HG03135 (cell line): Measurements from ENCODE around the gene GALNS.
A peak's percentile ranks its signal among the peaks of the same experiment; 100 is the strongest.

ENCODE experiments used
- ATAC-seq: cut with Tn5 transposase; IDR thresholded peaks from one replicate; pipeline ENCODE4 v1.9.1; 2021; ENCODE audit warnings: mild to moderate bottlenecking, moderate library complexity; ENCODE audit not compliant: unreplicated experiment

The GALNS gene

GRCh38 chr16:88787579-88788314, 69.0 kb downstream of the GALNS start:
- ATAC-seq = no peak

GRCh38 chr16:88785106-88785924, 71.4 kb downstream of the GALNS start, which contains the start of gene PIEZO1:
Gene PIEZO1, minus strand, starts transcription at chr16:88785220. Its CDS starts 256 bp downstream, at chr16:88784964.
- ATAC-seq = peak; percentile 32

- peak; percentile 15 for ATAC-seq
Measured at GRCh38 chr16:88784856-88785105, 72.0 kb downstream of the GALNS start.

- no peak for ATAC-seq
Measured at GRCh38 chr16:88784074-88784855, 72.5 kb downstream of the GALNS start.

GRCh38 chr16:88783391-88784073, 73.2 kb downstream of the GALNS start:
- no peak for ATAC-seq

GRCh38 chr16:88782454-88783390, 74.0 kb downstream of the GALNS start:
- ATAC-seq = no peak

- ATAC-seq = no peak
Measured at GRCh38 chr16:88781140-88782077, 75.3 kb downstream of the GALNS start.

GRCh38 chr16:88780142-88781062, 76.3 kb downstream of the GALNS start:
- ATAC-seq = no peak

GRCh38 chr16:88779406-88780141, 77.2 kb downstream of the GALNS start:
- ATAC-seq = no peak

- ATAC-seq = no peak
Measured at GRCh38 chr16:88778541-88779065, 78.1 kb downstream of the GALNS start.

- no peak for ATAC-seq
Measured at GRCh38 chr16:88778271-88778525, 78.5 kb downstream of the GALNS start.

GRCh38 chr16:88777471-88778270, 79.1 kb downstream of the GALNS start:
- ATAC-seq = no peak

- ATAC-seq = no peak
Measured at GRCh38 chr16:88775825-88776224, 80.9 kb downstream of the GALNS start.

- ATAC-seq = no peak
Measured at GRCh38 chr16:88774544-88775393, 82.0 kb downstream of the GALNS start.

- no peak for ATAC-seq
Measured at GRCh38 chr16:88773812-88774291, 82.9 kb downstream of the GALNS start.
